HEK293 (cell line): ENCODE measurements around the gene APRT.
A peak's percentile ranks its signal among the peaks of the same experiment; 100 is the strongest.

Source experiments
- CTCF ChIA-PET: fragments of 350-600 bp; formaldehyde crosslinking; extraction: SDS; loops from one replicate; lab custom pipeline; 2021; ENCODE audit warnings: antibody characterized with exemption; lab: Yijun Ruan, JAX
- POLR2A ChIA-PET: fragments of 300-600 bp; formaldehyde crosslinking; extraction: SDS; loops from one replicate; lab custom pipeline; 2020; ENCODE audit warnings: antibody characterized with exemption, inconsistent platforms; lab: Yijun Ruan, JAX
- H3K27ac ChIP-seq: fragments of 200-500 bp; sonication (Bioruptor generic); 2 replicates; pipeline ENCODE4 v1.5.1; 2014; ENCODE audit warnings: low read depth, low read length, control low read depth, inconsistent platforms; ENCODE audit errors: extremely low read depth
- H3K36me3 ChIP-seq, 2 experiments: fragments of 200-500 bp in 1 of 2; sonication (Bioruptor generic) in 1 of 2; 1 replicate in 1 of 2; 2 replicates in 1 of 2; pipeline ENCODE4 v1.5.1; 2014 to 2017; ENCODE audit warnings: inconsistent platforms in 2 of 2, low read length in 2 of 2; ENCODE audit not compliant: control insufficient read depth in 2 of 2, insufficient read depth in 1 of 2
- H3K4me1 ChIP-seq: fragments of 200-500 bp; sonication (Bioruptor generic); 2 replicates; pipeline ENCODE4 v1.5.1; 2014; ENCODE audit warnings: mild to moderate bottlenecking, low read length, inconsistent platforms; ENCODE audit not compliant: control insufficient read depth, insufficient read depth
- H3K4me3 ChIP-seq: 2 replicates; pipeline ENCODE4 v1.5.1; 2011; ENCODE audit warnings: low read depth, mild to moderate bottlenecking, control low read depth, low read length, moderate library complexity
- H3K9me3 ChIP-seq: fragments of 200-500 bp; sonication (Bioruptor generic); 2 replicates; pipeline ENCODE4 v1.5.1; 2014; ENCODE audit warnings: low read depth, low read length, inconsistent platforms; ENCODE audit not compliant: control insufficient read depth, insufficient read depth
- MYNN ChIP-seq: fragments of 450-650 bp; formaldehyde crosslinking; IDR thresholded peaks from 2 replicates; pipeline ENCODE4 v1.5.1; 2016; ENCODE audit warnings: missing biosample characterization, missing genetic modification characterization, borderline replicate concordance
- TCF7L2 ChIP-seq: IDR thresholded peaks from 2 replicates; pipeline ENCODE4 v1.6.1; 2011; ENCODE audit warnings: low read depth, mild to moderate bottlenecking, inconsistent platforms, low read length, moderate library complexity, borderline replicate concordance
- ZBTB11 ChIP-seq: fragments of 450-650 bp; formaldehyde crosslinking; conservative IDR thresholded peaks from 2 replicates; pipeline ENCODE4 v1.5.1; 2016; ENCODE audit warnings: low read depth, missing biosample characterization, missing genetic modification characterization
- ZBTB17 ChIP-seq: fragments of 450-650 bp; formaldehyde crosslinking; IDR thresholded peaks from 2 replicates; pipeline ENCODE4 v1.5.1; 2016; ENCODE audit warnings: missing biosample characterization, missing genetic modification characterization
- ZBTB6 ChIP-seq: fragments of 450-650 bp; formaldehyde crosslinking; IDR thresholded peaks from 2 replicates; pipeline ENCODE4 v1.5.1; 2017; ENCODE audit warnings: missing biosample characterization, missing genetic modification characterization
- ZIC2 ChIP-seq: fragments of 450-650 bp; formaldehyde crosslinking; IDR thresholded peaks from 2 replicates; pipeline ENCODE4 v1.5.1; 2016; ENCODE audit warnings: missing biosample characterization, missing genetic modification characterization
- ZNF18 ChIP-seq: fragments of 450-650 bp; formaldehyde crosslinking; IDR thresholded peaks from 2 replicates; pipeline ENCODE4 v1.5.1; 2016; ENCODE audit warnings: missing biosample characterization, missing genetic modification characterization
- ZNF335 ChIP-seq: fragments of 450-650 bp; formaldehyde crosslinking; conservative IDR thresholded peaks from 2 replicates; pipeline ENCODE4 v1.5.1; 2016; ENCODE audit warnings: missing biosample characterization, missing genetic modification characterization
- ZNF423 ChIP-seq: fragments of 450-650 bp; formaldehyde crosslinking; IDR thresholded peaks from 2 replicates; pipeline ENCODE4 v1.5.1; 2016; ENCODE audit warnings: missing biosample characterization, missing genetic modification characterization
- ZNF600 ChIP-seq: fragments of 450-650 bp; formaldehyde crosslinking; IDR thresholded peaks from 2 replicates; pipeline ENCODE4 v1.5.1; 2016; ENCODE audit warnings: missing biosample characterization, missing genetic modification characterization
- ZNF792 ChIP-seq: fragments of 450-650 bp; formaldehyde crosslinking; IDR thresholded peaks from 2 replicates; pipeline ENCODE4 v1.5.1; 2016; ENCODE audit warnings: missing biosample characterization, missing genetic modification characterization
- TF ChIP-seq, protein P1 (sequence below): fragments of 450-650 bp; formaldehyde crosslinking; IDR thresholded peaks from 2 replicates; pipeline ENCODE4 v1.5.1; 2016; ENCODE audit warnings: missing biosample characterization, missing genetic modification characterization
- TF ChIP-seq, protein P2 (sequence below): fragments of 450-650 bp; formaldehyde crosslinking; IDR thresholded peaks from 2 replicates; pipeline ENCODE4 v1.5.1; 2016; ENCODE audit warnings: missing biosample characterization, missing genetic modification characterization

The APRT gene

DNA sequence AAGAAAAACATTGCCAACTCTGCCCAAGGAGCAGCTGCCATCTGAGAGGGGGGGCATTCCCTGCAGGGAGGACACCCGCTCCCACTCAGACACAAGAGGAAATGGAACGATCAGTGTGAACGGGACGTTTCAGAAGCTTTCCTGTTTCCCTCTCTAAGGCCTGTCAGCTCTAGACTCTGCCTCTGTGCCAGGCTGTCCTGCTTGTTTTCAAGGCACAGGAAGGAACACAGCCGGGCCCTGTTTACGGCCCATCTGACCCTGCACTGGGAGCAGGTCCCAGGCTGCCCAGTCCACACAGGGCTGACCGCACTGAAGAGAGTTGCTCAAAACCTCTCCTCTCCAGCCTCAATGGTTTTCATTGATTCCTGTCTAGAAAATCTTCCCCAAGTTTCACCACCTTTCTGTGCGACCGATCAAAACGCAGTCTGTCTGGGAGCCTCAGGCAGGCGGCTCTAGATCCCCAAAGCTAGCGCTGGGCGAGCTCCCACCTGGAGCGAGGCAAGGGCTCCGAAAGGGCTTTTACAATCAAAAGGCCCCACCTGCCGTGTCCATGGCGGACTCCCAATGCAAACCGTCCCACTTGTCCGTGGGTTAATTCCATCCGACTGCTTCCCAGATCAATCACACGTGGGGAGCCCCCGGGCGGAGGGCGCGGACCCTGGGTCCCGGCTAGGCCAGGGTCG is 28.2 kb downstream of the APRT start:
- Histone ChIP-seq H3K4me1 (peaks cover 29% of the 10 kb centered on the region), H3K36me3 (no peaks in the 10 kb centered on the region), H3K4me3 (peak overlapping the region; percentile 53), H3K27ac (peak overlapping the region; percentile 76), H3K9me3 (no peaks in the 10 kb centered on the region)
- POLR2A ChIA-PET = interaction anchor here (0.9 to 6.7 kb wide), 10 partner anchors 9 to 213 kb away, joined by 3 to 97 read pairs (median 6); partner anchors contain the start of genes APRT and ZC3H18
- TF ChIP-seq ZNF600 (tag by site-specific recombination) (peak; percentile 33; the same call in 1 of the 2 replicates), TCF7L2 (no peak), ZIC2 (tag by site-specific recombination) (peak; percentile 30; the same call in 1 of the 2 replicates), ZNF792 (tag by site-specific recombination) (no peak), ZNF423 (tag by site-specific recombination) (peak; percentile 32; the same call in 1 of the 2 replicates), ZBTB6 (tag by site-specific recombination) (peak; percentile 62; the same call in 1 of the 2 replicates), ZNF18 (tag by site-specific recombination) (peak; percentile 77; the same call in 1 of the 2 replicates), ZBTB17 (peak; percentile 71), ZNF335 (tag by site-specific recombination) (peak; percentile 32), ZBTB11 (peak; percentile 94), MYNN (tag by site-specific recombination) (no peak)
- TF ChIP-seq, protein P1, sequence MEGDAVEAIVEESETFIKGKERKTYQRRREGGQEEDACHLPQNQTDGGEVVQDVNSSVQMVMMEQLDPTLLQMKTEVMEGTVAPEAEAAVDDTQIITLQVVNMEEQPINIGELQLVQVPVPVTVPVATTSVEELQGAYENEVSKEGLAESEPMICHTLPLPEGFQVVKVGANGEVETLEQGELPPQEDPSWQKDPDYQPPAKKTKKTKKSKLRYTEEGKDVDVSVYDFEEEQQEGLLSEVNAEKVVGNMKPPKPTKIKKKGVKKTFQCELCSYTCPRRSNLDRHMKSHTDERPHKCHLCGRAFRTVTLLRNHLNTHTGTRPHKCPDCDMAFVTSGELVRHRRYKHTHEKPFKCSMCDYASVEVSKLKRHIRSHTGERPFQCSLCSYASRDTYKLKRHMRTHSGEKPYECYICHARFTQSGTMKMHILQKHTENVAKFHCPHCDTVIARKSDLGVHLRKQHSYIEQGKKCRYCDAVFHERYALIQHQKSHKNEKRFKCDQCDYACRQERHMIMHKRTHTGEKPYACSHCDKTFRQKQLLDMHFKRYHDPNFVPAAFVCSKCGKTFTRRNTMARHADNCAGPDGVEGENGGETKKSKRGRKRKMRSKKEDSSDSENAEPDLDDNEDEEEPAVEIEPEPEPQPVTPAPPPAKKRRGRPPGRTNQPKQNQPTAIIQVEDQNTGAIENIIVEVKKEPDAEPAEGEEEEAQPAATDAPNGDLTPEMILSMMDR (tag by site-specific recombination) = 0 out of 2 replicates have a peak, but pooled peaks have one; percentile 6
- TF ChIP-seq, protein P2, sequence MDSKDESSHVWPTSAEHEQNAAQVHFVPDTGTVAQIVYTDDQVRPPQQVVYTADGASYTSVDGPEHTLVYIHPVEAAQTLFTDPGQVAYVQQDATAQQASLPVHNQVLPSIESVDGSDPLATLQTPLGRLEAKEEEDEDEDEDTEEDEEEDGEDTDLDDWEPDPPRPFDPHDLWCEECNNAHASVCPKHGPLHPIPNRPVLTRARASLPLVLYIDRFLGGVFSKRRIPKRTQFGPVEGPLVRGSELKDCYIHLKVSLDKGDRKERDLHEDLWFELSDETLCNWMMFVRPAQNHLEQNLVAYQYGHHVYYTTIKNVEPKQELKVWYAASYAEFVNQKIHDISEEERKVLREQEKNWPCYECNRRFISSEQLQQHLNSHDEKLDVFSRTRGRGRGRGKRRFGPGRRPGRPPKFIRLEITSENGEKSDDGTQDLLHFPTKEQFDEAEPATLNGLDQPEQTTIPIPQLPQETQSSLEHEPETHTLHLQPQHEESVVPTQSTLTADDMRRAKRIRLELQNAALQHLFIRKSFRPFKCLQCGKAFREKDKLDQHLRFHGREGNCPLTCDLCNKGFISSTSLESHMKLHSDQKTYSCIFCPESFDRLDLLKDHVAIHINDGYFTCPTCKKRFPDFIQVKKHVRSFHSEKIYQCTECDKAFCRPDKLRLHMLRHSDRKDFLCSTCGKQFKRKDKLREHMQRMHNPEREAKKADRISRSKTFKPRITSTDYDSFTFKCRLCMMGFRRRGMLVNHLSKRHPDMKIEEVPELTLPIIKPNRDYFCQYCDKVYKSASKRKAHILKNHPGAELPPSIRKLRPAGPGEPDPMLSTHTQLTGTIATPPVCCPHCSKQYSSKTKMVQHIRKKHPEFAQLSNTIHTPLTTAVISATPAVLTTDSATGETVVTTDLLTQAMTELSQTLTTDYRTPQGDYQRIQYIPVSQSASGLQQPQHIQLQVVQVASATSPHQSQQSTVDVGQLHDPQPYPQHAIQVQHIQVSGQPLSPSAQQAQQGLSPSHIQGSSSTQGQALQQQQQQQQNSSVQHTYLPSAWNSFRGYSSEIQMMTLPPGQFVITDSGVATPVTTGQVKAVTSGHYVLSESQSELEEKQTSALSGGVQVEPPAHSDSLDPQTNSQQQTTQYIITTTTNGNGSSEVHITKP = peak; percentile 36; the same call in 1 of the 2 replicates
- CTCF ChIA-PET = interaction anchor here (0.6 to 3.3 kb wide), 7 partner anchors 11 to 43 kb away, joined by 3 to 16 read pairs (median 5); no protein-coding TSS in a partner anchor
